Frontal cortex (tissue), 4 donors: ENCODE measurements around the gene FAM168A. TPM values are rescaled to one million over a fixed set of nuclear protein-coding genes. Genes with fewer than 3 reads are reported as not detected.
A peak's percentile ranks its signal among the peaks of the same experiment; 100 is the strongest.
"Not testable (repeated sequence)": the region's sequence is repeated elsewhere in the genome, so short reads cannot be mapped to it uniquely, and the experiment has no call there.

Source experiments
- DNase-seq, 2 donors: peaks; one replicate each; pipeline ENCODE4 v3.0.0; 2012; ENCODE audit warnings: low spot score in 2 of 2
- FAIRE-seq: peaks from 2 replicates; lab custom pipeline; 2012; peaks lifted over from hg19 to GRCh38; lab: Jason Lieb, UNC
- total RNA-seq: library from RNA; depleted of rRNA; stranded (reverse); fragments of >200 nt; gene quantifications from one replicate; pipeline ENCODE4 v1.2.3, GENCODE V29; 2014
- donor health status: control.
- donor health status: control.
- donor health status: control.

Gene FAM168A
- total RNA-seq, 1 donor from 2014 or later, result 51.4 TPM

DNA sequence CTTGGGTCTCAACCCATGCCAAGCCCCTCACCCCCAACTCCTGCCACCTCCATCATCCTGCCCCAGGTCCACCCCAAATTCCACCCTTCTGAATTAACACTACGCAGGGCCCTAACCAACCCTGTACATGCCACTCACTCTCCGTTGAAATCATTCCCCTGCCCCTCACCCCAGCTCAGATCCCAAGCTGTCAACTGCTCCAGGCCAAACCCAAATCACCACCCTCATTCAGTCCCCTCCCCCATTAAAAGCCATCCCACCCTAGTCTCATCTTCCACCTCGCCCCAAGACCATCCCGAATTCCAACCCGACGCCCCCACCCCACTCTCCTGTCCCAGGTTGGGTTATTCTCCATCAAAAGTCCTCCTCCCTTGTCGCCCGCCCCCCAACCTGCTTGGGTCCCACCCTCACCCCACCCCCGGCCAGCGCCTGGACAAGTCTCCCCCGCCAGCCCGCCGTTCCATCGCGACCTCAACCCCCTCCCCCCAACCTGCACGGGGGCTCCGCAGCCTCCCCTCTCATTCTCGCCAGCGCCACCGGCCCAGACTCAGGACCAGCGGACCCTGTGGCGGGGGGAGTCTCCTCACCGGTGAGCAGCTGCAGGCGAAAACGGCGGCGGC is 466 bp downstream of the FAM168A start:
- DNase-seq, result no peak
- no peak for FAIRE-seq

GRCh38 chr11:73596547-73596946 is 1.4 kb downstream of the FAM168A start:
- DNase-seq (no peak), FAIRE-seq (no peak)

GRCh38 chr11:73592640-73593039 is 5.3 kb downstream of the FAM168A start:
- no peak for DNase-seq
- no peak for FAIRE-seq

- DNase-seq (no peak), FAIRE-seq (no peak)
Observed at GRCh38 chr11:73591743-73592142, 6.2 kb downstream of the FAM168A start.

DNA sequence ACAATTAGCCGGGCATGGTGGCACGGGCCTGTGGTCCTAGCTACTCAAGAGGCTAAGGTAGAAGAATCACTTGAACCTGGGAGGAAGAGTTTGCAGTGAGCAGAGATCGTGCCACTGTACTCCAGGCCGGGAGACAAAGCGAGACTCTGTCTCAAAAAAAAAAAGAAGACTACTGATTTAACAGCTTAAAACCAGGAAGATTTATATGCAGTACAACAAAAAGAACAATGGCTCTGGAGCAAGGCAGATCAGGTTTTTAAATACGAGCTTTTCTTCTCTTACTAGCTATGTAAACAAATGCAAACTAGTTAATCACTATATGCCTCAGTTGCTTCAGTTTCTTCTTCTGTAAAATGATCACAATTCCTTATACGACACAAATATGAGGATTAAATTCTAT is 6.9 kb downstream of the FAM168A start:
- no peak for DNase-seq
- no peak for FAIRE-seq

DNA sequence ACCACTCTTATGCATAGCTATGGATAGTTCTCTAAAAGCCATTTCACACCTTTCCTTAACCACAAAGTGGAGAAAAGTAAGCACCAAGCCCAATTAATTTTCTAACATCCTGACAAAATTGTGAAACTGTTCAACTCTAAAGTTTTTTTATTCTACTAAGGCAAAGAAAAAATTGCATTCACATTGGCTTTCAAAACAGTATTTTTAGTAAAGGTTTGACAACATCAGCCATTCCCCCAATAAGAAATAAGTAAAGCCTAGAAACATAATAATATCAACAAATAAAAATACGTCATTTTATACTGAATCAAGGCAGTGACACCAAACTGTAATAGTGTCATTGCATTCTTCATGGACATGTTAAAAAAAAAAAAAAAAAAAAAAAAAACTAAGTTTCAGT is 11.1 kb downstream of the FAM168A start:
- no peak for DNase-seq
- no peak for FAIRE-seq

GRCh38 chr11:73585834-73586575 is 11.9 kb downstream of the FAM168A start:
- no peak for DNase-seq
- no peak for FAIRE-seq

DNA sequence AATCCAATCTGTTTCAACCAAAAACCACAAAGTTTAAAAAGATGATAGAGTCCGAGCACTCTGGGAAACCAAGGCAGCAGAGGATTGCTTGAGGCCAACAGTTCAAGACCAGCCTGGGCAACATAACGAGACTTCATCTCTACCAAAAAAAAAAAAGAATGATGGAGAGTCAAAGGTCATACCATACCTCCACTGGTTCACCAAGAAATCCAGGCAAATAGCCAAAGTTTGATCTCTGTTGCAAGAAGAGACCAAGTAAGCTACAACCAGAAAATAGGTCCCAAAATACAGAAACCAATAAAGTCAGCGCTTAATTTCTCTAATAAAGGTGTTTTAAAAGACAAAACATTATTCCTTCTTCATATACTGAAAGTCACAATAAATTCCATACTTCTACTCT is 13.1 kb downstream of the FAM168A start:
- FAIRE-seq (no peak), DNase-seq (no peak)

- FAIRE-seq, result no peak
- DNase-seq, result no peak
Observed at GRCh38 chr11:73582653-73583052, 15.3 kb downstream of the FAM168A start.

- FAIRE-seq, DNase-seq: not testable (repeated sequence)
Observed at GRCh38 chr11:73580749-73581148, 17.2 kb downstream of the FAM168A start.

GRCh38 chr11:73579641-73580434 is 18.1 kb downstream of the FAM168A start:
- FAIRE-seq, result no peak
- DNase-seq, result no peak

DNA sequence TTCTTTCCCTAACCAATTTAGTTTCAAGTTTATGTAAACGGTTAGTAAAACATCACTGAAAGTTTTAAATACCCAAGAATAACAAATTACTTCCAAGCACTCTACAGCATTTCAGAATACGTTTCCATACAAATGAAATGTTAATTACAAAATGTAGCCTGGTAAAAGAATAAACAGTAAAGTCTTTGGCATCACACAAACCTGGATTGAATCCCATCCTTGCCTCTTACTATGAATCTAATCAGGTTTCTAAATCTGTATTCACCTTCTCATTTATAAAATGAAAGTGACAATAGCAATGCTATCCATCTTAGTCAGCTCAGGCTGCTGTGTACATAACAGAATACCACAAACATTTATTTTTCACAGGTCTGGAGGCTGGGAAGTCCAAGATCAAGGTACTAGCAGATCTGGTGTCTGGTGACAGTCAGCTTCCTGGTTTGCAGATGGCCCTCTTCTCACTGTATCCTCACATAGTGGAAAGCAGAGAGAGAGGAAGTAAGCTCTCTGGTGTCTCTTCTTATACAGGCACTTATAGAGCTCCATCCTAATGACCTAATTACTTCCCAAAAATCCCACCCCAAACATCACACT is 19.2 kb downstream of the FAM168A start:
- DNase-seq (no peak), FAIRE-seq (no peak)

GRCh38 chr11:73577496-73577917 is 20.4 kb downstream of the FAM168A start:
- DNase-seq (no peak), FAIRE-seq (no peak)

GRCh38 chr11:73576185-73576614 is 21.7 kb downstream of the FAM168A start:
- peak in 1 of 2 donors; percentile 28 for DNase-seq
- FAIRE-seq, result no peak

DNA sequence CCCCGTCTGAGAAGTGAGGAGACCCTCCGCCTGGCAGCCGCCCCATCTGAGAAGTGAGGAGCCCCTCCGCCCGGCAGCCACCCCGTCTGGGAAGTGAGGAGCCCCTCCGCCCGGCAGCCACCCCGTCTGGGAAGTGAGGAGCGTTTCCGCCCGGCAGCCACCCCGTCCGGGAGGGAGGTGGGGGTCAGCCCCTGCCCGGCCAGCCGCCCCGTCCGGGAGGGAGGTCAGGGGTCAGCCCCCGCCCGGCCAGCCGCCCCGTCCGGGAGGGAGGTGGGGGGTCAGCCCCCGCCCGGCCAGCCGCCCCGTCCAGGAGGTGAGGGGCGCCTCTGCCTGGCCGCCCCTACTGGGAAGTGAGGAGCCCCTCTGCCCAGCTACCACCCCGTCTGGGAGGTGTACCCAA is 25.9 kb downstream of the FAM168A start:
- FAIRE-seq, DNase-seq: not testable (repeated sequence)

DNA sequence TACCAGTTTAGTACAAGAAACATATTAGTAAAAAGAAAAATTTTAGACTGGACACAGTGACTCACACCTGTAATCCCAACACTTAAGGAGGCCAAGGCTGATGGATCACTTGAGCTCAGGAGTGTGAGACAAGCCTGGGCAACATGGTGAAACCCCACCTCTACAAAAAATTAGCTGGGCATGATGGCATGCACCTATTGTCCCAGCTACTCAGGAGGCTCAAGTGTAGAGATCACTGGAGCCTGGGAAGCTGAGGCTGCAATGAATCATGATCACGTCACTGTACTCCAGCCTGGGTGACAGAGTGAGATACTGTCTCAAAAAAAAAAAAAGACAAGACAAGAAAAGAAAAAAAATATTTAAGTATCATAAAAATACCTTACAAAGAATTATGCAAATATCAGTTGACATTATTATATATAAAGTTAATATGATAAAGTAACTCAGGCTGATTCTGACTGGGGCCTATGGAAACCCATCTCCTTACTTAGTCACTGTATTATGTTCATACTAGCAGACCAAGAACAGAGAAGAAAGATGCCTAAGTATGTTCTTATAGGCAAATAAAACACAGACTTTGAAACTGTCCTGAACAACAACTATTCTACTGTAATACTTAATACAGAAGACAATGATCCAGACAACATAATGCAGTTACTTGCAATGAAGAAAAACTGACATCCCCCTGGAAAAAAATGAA is 27.3 kb downstream of the FAM168A start:
- FAIRE-seq (no peak), DNase-seq (no peak)

- FAIRE-seq (no peak), DNase-seq (no peak)
Observed at GRCh38 chr11:73566977-73567755, 30.7 kb downstream of the FAM168A start.

- DNase-seq (no peak), FAIRE-seq (no peak)
Observed at GRCh38 chr11:73566422-73566821, 31.5 kb downstream of the FAM168A start.

DNA sequence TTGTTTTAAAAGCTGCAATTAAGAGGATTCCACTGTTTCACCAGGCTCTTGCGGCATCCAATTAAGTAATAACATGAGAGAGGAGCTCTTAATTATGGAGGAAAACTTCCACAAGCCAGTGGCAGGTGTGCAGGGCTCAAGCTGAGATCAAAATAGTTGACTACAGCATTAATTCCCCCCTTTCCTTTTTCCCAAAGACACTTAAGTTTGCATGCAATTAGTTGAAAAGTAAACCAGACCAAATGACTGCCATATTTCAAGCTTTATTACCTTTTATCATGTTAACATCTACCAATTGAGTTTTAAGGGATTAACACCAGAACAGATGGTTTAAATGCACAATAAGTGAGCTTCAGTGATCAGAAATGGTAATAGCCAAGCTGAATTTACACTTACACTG is 32.1 kb downstream of the FAM168A start:
- FAIRE-seq (no peak), DNase-seq (no peak)
